HG02970 (cell line): Measurements from ENCODE around the gene CRB2.

Experiments
- ATAC-seq: cut with Tn5 transposase; IDR thresholded peaks from one replicate; pipeline ENCODE4 v1.9.1; 2021; ENCODE audit warnings: mild to moderate bottlenecking, moderate library complexity, moderate number of reproducible peaks; ENCODE audit not compliant: unreplicated experiment, low FRiP score

The CRB2 gene

DNA sequence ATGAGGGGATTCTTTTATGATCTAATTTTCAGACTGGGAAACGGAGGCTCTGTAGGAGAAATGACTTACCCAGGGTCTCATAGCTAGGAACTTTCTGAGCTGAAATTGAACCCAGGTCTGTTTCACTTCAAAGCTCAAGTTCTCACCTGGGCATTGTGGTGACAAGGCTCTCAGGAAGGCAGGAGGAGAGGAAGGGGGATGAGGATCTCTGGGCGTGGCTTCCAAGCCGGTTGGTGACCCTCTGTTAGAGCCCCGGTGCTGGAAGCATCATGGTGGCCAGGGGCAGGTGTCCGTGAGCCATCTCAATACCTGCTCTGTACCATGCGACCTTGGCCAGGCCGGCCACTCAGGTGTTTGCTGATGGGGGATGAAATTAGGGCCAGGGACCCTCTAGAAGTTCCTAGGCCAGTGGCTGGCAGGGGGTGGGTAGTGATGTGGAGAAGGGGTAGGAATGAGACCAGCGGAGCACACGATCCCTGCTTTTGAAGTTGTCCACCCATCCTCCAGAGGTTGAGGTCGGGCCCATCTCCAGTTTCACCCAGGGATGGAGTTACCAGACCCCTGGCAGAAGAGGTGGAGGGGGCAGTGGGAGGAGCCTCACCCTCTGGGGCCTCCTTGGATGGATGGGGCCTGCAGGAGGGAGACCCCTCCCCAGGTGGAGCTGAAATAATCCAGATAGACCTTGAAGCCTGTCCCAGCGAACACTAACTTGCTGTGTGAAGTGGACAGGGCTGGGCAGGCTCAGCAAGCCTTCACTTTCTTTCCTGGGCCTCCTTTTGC, 5.9 kb downstream of the CRB2 start:
- ATAC-seq: no peak

DNA sequence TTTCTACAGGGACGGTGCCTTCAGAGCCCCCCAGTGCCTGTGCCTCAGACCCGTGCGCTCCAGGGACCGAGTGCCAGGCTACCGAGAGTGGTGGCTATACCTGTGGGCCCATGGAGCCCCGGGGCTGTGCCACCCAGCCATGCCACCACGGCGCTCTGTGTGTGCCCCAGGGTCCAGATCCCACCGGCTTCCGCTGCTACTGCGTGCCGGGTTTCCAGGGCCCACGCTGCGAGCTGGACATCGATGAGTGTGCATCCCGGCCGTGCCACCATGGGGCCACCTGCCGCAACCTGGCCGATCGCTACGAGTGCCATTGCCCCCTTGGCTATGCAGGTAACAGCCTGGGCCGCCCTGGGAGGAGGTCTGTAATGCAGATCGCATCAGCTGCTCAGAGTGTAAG, 6.9 kb downstream of the CRB2 start:
- no peak for ATAC-seq

DNA sequence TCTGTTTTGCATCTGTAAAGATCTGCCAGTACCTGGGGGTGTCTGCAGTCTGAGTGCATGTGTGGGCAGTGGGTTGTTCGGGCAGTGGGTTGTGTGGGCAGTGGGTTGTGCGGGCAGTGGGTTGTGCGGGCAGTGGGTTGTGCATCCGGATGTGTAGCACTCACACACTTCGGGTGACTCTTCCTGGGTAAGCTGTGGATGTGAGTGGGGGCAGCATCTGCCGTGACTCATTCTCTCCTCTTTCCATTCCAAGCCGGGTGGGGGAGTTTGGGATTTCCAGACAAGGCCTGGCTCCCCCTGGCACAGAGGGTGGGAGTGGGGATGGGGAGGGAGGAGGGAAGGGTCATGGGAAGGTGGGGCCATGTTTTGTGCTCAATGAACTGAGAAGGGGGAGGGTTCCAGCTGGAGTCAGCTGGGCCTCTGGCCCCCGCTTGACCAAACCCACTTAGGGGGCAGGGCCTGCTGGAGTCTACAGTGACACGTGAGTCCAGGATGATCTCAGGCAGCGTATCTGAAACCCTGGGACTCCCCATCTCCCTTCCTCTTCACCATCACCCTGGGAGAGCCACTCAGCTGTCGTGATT, 8.3 kb downstream of the CRB2 start:
- ATAC-seq: no peak

DNA sequence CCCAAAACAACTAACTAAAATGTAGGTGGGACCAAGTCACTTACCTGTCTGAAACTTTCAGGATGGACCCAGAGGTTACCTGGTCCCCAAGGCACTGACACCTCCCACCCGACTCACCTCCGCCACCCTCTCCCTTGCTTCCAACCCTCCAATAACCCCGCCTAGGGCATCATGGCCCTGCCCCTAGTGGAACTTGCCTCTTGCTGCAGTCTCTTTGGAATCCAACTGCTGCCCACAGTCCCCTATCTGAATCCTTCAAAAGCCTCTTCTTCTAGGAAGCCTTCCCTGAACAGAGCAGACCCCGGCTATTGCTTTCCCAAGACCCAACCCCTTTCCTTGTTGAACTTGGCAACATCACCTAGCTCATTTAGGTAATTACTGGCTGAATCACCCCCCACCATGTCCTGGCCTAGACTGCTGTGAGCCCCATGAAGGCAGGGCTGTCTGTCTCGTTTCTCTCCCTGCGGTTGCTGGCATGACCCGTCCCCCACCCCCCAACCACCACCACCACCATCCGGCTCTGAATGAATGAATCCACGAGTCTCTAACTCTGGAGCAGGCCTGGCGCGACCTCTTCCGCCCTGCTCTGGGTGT, 9.4 kb downstream of the CRB2 start:
- no peak for ATAC-seq

DNA sequence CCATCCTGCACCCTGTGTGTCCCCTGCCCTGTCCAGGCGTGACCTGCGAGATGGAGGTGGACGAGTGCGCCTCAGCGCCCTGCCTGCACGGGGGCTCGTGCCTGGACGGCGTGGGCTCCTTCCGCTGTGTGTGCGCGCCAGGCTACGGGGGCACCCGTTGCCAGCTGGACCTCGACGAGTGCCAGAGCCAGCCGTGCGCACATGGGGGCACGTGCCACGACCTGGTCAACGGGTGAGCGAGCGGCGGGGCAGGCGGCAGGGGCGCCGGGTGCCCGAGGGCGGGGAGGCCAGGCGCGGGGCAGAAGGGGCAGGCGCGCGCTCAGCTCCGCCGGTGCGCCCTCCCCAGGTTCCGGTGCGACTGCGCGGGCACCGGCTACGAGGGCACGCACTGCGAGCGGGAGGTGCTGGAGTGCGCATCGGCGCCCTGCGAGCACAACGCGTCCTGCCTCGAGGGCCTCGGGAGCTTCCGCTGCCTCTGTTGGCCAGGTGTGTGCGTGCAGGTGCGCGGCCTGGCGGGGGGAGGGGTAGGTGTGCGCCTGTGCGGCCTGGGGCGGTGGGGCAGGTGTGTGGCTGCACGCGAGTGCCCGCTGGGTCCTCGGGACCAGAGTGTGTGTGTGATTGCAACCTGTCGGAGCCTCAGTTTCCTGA, 10.0 kb downstream of the CRB2 start:
- no peak for ATAC-seq

DNA sequence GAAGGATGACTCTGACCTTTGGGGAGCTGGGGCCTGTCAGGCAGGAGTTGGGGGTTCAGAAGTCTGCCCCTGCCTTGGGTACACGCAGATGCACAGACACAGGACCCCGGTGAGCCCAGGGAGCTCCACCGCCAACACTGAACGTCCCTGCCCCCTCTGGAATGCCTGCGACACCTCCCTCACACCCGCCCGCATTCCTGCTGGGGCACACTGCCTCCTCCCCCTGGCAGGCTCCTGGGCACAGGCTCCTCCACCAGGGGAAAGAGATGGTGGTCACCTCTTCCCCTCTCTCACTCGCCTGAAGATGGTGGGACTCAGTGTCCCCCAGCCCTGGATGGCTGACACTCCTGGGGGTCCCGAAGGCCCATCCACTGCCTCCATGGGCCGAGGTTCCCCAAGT, 12.0 kb downstream of the CRB2 start:
- no peak for ATAC-seq

DNA sequence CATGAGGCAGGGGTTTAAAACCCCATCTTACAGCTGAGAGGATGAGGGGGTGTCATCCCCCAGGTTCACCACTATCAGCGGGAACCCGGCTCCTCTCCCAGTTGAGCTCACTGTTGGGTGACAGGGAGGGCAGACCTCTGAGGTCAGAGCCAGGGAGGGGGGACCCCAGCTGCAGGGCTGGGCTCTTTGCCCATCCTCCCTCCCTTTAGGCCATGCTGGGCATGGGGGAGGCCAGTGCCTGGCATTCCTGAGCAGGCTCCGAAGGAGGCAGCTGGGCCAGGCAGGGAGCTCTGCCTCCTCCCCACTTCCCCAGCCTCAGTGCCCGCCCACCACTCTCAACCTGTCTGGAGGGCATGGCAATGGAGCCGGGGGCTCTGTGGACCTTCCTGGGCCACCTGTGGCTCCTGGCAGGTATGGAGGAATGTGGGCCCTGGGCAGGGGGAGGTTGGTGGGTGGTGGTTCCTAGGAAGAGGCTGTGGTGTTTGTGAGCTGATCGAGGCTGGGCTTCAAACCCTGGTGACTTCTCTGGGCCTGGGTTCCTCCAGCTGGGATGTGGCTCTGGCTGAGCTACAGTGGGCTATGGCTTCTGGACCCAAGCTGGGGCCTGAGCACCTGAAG, 12.6 kb downstream of the CRB2 start:
- no peak for ATAC-seq

DNA sequence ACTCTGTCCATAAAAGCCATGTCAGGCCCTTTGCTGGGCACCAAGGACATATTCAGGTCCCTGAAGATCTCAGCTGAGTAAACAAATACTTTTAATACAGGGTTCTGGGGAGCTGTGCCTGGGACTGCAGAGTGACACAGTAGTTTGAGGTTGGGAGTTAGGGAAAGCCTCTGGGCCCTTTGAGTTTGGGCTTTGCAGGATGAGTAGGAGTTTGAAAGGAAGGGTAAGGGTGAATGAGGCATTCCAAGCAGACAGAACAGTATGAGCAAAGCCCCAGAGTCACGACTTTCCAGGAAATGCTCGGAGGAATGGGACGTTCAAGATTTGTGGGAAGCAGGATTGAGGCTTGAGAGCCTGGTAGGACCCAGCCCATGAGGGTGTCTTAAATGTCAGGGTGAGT, 13.3 kb downstream of the CRB2 start:
- no peak for ATAC-seq

DNA sequence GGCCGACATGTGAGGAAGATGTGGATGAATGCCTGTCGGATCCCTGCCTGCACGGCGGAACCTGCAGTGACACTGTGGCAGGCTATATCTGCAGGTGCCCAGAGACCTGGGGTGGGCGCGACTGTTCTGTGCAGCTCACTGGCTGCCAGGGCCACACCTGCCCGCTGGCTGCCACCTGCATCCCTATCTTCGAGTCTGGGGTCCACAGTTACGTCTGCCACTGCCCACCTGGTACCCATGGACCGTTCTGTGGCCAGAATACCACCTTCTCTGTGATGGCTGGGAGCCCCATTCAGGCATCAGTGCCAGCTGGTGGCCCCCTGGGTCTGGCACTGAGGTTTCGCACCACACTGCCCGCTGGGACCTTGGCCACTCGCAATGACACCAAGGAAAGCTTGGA, 14.1 kb downstream of the CRB2 start:
- ATAC-seq: no peak

DNA sequence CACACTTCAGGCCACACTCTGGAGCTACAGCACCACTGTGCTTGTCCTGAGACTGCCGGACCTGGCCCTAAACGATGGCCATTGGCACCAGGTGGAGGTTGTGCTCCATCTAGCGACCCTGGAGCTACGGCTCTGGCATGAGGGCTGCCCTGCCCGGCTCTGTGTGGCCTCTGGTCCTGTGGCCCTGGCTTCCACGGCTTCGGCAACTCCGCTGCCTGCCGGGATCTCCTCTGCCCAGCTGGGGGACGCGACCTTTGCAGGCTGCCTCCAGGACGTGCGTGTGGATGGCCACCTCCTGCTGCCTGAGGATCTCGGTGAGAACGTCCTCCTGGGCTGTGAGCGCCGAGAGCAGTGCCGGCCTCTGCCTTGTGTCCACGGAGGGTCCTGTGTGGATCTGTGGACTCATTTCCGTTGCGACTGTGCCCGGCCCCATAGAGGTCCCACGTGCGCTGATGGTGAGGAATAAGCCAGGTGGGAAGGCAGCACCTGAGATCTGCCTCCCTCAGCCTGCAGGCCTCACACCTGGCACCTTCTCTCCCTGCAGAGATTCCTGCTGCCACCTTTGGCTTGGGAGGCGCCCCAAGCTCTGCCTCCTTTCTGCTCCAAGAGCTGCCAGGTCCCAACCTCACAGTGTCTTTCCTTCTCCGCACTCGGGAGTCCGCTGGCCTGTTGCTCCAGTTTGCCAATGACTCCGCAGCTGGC, 14.7 kb downstream of the CRB2 start:
- no peak for ATAC-seq

DNA sequence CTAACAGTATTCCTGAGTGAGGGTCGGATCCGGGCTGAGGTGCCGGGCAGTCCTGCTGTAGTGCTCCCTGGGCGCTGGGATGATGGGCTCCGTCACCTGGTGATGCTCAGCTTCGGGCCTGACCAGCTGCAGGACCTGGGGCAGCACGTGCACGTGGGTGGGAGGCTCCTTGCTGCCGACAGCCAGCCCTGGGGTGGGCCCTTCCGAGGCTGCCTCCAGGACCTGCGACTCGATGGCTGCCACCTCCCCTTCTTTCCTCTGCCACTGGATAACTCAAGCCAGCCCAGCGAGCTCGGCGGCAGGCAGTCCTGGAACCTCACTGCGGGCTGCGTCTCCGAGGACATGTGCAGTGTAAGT, 15.2 kb downstream of the CRB2 start:
- ATAC-seq: no peak

DNA sequence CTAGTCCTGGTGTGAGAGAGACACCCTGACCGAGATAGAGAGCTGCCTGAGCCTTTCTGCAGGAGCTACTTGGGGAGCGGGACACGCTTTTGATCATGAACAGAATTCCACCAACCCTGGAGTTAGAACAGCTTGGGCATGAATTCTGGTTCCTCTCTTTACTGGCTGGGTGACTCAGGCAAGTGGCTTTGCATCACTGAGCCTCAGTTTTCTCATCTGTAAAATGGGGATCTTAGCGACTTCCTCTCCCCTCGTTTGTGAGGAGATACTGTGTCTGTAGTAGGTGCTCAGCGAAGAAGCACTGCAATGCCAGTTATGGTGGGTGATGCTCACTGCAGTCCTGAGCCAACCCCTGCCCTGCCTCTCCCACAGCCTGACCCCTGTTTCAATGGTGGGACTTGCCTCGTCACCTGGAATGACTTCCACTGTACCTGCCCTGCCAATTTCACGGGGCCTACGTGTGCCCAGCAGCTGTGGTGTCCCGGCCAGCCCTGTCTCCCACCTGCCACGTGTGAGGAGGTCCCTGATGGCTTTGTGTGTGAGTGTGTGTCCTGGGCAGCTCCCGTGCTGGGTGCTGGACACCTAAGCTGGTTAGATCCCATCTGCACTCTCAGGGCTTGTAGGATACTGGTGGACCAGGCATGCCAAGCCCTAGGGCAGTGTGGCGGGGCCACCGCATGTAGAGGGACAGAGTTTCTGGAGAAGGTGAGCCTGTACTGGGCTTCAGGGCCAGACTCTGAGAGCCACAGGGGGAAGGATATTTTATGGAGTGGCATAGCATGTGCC, 16.0 kb downstream of the CRB2 start:
- ATAC-seq: no peak

DNA sequence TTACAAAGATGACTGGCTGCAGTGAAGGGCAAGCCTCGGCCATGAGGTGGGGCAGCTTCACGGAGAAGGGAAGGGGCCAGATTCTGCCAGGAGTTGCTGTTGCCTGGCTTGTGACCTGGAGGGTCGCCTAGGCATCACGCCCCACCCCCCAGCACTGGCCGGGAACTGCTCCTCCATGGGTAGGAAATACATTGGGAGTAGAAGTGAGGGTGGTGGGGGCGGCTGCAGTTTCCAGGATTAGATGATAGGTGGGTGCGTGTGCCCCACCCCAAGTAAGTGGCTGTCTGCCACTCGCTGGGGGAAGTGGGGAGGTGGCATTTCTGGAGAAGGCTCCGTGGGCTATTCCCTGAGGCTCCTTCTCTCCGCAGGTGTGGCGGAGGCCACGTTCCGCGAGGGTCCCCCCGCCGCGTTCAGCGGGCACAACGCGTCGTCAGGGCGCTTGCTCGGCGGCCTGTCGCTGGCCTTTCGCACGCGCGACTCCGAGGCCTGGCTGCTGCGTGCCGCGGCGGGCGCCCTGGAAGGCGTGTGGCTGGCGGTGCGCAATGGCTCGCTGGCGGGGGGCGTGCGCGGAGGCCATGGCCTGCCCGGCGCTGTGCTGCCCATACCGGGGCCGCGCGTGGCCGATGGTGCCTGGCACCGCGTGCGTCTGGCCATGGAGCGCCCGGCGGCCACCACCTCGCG, 16.9 kb downstream of the CRB2 start:
- no peak for ATAC-seq

DNA sequence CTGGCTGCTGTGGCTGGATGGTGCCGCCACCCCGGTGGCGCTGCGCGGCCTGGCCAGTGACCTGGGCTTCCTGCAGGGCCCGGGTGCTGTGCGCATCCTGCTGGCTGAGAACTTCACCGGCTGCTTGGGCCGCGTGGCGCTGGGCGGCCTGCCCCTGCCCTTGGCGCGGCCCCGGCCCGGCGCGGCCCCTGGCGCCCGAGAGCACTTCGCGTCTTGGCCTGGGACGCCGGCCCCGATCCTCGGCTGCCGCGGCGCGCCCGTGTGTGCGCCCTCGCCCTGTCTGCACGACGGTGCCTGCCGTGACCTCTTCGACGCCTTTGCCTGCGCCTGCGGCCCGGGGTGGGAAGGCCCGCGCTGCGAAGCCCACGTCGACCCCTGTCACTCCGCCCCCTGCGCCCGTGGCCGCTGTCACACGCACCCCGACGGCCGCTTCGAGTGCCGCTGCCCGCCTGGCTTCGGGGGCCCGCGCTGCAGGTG, 17.5 kb downstream of the CRB2 start:
- ATAC-seq: no peak

DNA sequence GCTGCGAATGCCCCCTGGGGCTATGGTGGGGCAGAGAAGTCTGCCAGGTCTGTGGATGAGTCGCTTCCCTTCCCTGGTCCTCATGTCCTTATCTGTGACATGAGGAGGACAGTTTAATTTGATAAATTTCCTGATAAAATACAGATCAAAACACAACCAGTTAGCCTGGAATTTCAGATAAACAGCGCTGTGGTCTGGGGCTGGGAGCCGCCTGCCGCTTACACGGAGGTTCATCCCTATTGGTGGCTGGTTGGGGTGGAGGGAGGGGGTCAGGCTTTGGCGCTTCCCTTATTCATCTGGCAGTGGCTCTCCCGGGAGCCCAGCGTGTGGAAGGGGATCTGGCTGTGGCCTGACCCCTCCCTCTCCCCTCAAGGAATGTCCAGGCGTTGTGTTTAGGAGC, 17.9 kb downstream of the CRB2 start:
- ATAC-seq: no peak

DNA sequence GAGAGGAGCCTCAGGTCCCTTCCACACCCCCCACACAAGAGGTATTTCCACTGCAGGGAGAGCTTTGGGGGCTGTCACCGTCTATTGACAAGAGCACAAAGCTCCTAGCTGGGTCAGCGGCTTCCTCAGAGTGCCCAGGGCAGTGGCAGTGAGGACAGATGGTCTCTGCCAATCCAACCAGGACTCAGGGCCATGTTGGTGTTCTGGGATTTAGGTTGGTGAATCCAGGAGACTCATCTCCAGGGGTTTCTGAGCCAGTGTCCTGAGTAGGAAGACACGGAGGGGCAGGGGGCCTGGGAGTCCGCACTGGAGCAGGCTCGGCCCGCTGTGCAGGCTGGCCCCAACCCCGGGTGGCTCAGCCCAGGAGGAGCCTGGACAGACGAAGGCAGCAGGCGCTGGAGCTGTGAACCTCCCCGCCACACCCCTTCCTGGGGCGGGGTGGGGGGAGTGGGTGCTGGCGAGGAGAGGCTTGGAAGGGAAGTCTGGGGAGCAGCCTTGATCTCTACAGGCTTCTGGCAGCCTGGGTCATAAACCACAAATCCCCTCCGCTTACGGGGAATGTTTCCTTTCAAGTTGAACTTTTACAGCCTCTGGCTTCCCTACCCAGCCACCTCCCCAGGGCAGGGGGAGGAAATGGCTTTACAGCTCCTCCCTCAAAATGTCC, 19.6 kb downstream of the CRB2 start:
- ATAC-seq: no peak

DNA sequence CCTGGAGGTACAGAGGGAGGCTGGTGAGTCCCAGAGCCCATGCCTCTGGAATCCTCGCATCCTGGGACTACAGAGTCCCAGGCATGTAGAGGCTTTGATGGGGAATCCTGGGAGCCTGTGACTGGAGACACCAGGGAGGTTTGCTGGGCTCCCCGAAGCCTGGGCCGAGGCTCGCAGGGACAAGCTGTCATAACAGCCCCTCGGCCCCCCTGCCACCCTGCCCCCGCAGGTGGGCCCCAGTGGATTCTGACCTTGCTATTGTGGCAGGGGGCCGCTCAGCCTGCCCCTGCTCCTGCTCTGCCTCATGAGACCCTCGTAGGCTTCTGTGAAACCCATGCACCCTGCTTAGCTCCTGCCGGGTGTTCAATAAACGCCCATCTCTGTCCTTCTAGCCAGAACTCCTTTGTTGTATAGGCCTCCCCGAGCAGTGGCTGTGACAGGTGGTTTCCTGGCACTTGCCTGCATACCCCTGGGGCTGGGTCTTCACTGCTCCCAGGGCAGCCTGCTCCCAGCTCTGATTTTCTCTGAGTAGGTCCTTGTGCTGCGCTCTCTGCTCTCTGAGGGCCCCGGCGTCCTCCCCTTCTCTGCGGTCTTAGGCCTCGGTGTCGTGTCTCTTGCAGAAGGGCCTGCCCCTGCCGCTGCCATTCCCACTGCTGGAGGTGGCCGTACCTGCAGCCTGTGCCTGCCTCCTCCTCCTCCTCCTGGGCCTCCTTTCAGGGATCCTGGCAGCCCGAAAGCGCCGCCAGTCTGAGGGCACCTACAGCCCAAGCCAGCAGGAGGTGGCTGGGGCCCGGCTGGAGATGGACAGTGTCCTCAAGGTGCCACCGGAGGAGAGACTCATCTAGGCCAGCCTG, 20.4 kb downstream of the CRB2 start:
- no peak for ATAC-seq
